Transverse colon (tissue), 4 donors: ENCODE data around the gene CCDC136. TPM values are rescaled to one million over a fixed set of nuclear protein-coding genes. Genes with fewer than 3 reads are reported as not detected.

Experiments
- DNase-seq: peaks from one replicate; pipeline ENCODE4 v3.0.0-alpha.2; 2019
- H3K27ac ChIP-seq, 4 donors: fragments of 200-600 bp; sonication (generic); 2 replicates each; pipeline ENCODE4 v1.5.1; 2016 to 2018; ENCODE audit warnings: inconsistent platforms in 4 of 4
- H3K27me3 ChIP-seq: fragments of 200-600 bp; sonication (generic); 2 replicates; pipeline ENCODE4 v1.5.1; 2017; ENCODE audit warnings: inconsistent platforms
- H3K36me3 ChIP-seq, 4 donors: fragments of 200-600 bp; sonication (generic); 2 replicates each; pipeline ENCODE4 v1.5.1; 2017 to 2019; ENCODE audit warnings: inconsistent platforms in 4 of 4
- H3K4me1 ChIP-seq, 4 donors: fragments of 200-600 bp; sonication (generic); 2 replicates each; pipeline ENCODE4 v1.5.1; 2017 to 2020; ENCODE audit warnings: inconsistent platforms in 4 of 4
- H3K4me3 ChIP-seq, 4 donors: fragments of 200-600 bp; sonication (generic); 1 replicate in 1 of 4; 2 replicates in 3 of 4; pipeline versions ENCODE4 v1.5.1 to v1.6.1; 2017 to 2019; ENCODE audit warnings: inconsistent platforms in 4 of 4
- H3K9me3 ChIP-seq, 2 donors: fragments of 200-600 bp; sonication (generic); 2 replicates each; pipeline ENCODE4 v1.5.1; 2017 to 2019; ENCODE audit warnings: inconsistent platforms in 2 of 2
- EP300 ChIP-seq: sonication (generic); formaldehyde crosslinking; IDR thresholded peaks from one replicate; pipeline ENCODE4 v1.6.1; 2017; ENCODE audit warnings: antibody characterized with exemption, low read depth
- POLR2A ChIP-seq: fragments of 450-650 bp; IDR thresholded peaks from one replicate; pipeline ENCODE4 v1.6.1; 2016; ENCODE audit warnings: antibody characterized with exemption, mild to moderate bottlenecking, moderate library complexity
- POLR2AphosphoS5 ChIP-seq, 3 donors: sonication (generic); formaldehyde crosslinking; IDR thresholded peaks; one replicate each; pipeline ENCODE4 v1.6.1; 2016; ENCODE audit warnings: antibody characterized with exemption in 3 of 3
- WGBS, 2 donors: methylation state at CpG; one replicate each; pipeline ENCODE4 v1.1.5; 2018; ENCODE audit warnings: low coverage in 1 of 2; 5-methylcytosine and 5-hydroxymethylcytosine counted together
- in situ Hi-C, 4 donors: fragments of 200-750 bp; cut with MboI; loops; one replicate each; pipeline versions ENCODE4 v1.15.0 to v1.15.1; 2017; ENCODE audit warnings: low sequenced_read_pairs in 3 of 4, low pct_ligation_motif_present in 1 of 4, low pct_unique_long_range_greater_than_20kb in 1 of 4
- intact Hi-C: fragments of 100-400 bp; cut with DNase I; formaldehyde crosslinking; loops from one replicate; pipeline ENCODE4 v1.15.1; 2023; ENCODE audit warnings: low total_unique reads
- total RNA-seq, 4 donors: library from RNA; depleted of rRNA; stranded (reverse); fragments of >200 nt; gene quantifications; one replicate each; pipeline ENCODE4 v1.1.0, GENCODE V29; 2016
- TF ChIP-seq, protein P1 (sequence below), 5 experiments: fragments of 200-600 bp in 3 of 5; fragments of 450-650 bp in 2 of 5; sonication (generic) in 3 of 5; IDR thresholded peaks; 1 replicate in 2 of 5; 2 replicates in 3 of 5; pipeline ENCODE4 v1.5.1; 2016 to 2017; ENCODE audit warnings: antibody characterized with exemption in 5 of 5, inconsistent platforms in 3 of 5, mild to moderate bottlenecking in 2 of 5, moderate library complexity in 1 of 5

Gene CCDC136
- total RNA-seq, 4 donors from 2014 or later: 1.9 to 16.5 (median 8.3) TPM

DNA sequence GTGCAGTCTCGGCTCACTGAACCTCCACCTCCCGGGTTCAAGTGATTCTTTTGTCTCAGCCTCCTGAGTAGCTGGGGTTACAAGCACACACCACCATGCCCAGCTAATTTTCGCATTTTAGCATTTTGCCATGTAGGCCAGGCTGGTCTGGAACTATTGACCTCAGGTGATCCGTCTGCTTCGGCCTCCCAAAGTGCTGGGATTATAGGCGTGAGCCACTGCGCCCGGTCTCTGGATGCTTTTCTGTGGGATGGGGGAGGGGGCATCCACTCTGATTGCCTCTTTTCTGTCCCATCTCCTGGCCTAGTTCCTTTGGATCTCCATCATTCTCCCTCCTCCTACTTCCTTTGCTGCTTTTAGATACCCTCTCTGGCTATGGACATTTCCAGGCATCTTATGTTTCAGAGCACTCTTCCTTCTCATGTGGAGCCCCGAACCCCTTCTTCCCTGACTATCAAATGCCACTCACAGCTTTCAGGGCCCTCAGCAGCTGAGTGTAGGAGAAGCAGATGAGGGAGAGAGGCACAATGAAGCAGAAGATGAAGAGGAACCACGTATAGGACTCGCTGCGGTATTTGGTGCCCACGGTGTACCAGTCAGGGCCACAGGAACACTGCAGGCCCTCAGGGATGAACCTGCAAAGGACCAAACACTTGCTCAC, 17.6 kb upstream of the CCDC136 start:
- WGBS, 2 donors: 88 to 94% methylated on average over 8 to 13 of the region's 13 CpGs
- intact Hi-C loops: no loop called here
- DNase-seq: no peak

DNA sequence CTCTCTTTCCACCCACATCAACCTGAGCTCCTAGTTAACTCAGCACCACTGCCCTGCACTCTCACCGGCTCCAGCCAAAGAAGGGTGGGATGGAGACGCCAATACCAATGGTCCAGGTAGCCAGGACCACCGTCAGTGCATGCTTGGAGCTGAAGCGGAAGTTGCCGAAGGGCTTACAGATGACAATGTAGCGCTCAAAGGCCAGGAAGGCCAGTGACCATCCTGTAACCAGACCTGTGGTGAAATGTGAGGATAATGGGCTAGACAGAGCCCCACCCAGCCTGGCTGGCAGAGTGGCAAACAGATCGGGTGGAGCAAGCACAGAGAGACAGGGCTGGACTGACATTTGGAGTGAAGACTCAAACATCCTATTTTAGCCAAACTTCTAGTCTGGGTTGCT, 16.8 kb upstream of the CCDC136 start:
- TF ChIP-seq POLR2A: no peak
- TF ChIP-seq POLR2AphosphoS5 (IDR thresholded peaks at IDR 0.05): no peak
- no peak for TF ChIP-seq EP300
- TF ChIP-seq, protein P1, sequence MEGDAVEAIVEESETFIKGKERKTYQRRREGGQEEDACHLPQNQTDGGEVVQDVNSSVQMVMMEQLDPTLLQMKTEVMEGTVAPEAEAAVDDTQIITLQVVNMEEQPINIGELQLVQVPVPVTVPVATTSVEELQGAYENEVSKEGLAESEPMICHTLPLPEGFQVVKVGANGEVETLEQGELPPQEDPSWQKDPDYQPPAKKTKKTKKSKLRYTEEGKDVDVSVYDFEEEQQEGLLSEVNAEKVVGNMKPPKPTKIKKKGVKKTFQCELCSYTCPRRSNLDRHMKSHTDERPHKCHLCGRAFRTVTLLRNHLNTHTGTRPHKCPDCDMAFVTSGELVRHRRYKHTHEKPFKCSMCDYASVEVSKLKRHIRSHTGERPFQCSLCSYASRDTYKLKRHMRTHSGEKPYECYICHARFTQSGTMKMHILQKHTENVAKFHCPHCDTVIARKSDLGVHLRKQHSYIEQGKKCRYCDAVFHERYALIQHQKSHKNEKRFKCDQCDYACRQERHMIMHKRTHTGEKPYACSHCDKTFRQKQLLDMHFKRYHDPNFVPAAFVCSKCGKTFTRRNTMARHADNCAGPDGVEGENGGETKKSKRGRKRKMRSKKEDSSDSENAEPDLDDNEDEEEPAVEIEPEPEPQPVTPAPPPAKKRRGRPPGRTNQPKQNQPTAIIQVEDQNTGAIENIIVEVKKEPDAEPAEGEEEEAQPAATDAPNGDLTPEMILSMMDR (IDR thresholded peaks at IDR 0.05): no peak
- H3K36me3 ChIP-seq: peaks cover 0 to 16% (median 4%) of the 10 kb centered on the region in 4 donors
- in situ Hi-C loops: no loop called here
- no peaks in the 10 kb centered on the region for H3K27me3 ChIP-seq
- peaks cover 3 to 9% of the 10 kb centered on the region in 2 donors for H3K9me3 ChIP-seq
- no peak overlapping the region for H3K27ac ChIP-seq
- no peak for DNase-seq
- no peaks in the 10 kb centered on the region for H3K4me1 ChIP-seq
- WGBS, 2 donors: 67 to 93% methylated on average over 1 to 7 of the region's 7 CpGs
- no peak overlapping the region for H3K4me3 ChIP-seq
- intact Hi-C loops: no loop called here

More for the DNA sequence above, 17.6 kb upstream of the CCDC136 start:
- in situ Hi-C loops: no loop called here
- TF ChIP-seq, protein P1 (IDR thresholded peaks at IDR 0.05): no peak
- TF ChIP-seq POLR2AphosphoS5 (IDR thresholded peaks at IDR 0.05) (no peak), POLR2A (no peak), EP300 (no peak)
- Histone ChIP-seq H3K4me1 (no peaks in the 10 kb centered on the region), H3K27me3 (no peaks in the 10 kb centered on the region), H3K4me3 (no peak overlapping the region), H3K9me3 (peaks cover 3 to 9% of the 10 kb centered on the region in 2 donors), H3K27ac (no peak overlapping the region), H3K36me3 (peaks cover 0 to 21% (median 8%) of the 10 kb centered on the region in 4 donors)

DNA sequence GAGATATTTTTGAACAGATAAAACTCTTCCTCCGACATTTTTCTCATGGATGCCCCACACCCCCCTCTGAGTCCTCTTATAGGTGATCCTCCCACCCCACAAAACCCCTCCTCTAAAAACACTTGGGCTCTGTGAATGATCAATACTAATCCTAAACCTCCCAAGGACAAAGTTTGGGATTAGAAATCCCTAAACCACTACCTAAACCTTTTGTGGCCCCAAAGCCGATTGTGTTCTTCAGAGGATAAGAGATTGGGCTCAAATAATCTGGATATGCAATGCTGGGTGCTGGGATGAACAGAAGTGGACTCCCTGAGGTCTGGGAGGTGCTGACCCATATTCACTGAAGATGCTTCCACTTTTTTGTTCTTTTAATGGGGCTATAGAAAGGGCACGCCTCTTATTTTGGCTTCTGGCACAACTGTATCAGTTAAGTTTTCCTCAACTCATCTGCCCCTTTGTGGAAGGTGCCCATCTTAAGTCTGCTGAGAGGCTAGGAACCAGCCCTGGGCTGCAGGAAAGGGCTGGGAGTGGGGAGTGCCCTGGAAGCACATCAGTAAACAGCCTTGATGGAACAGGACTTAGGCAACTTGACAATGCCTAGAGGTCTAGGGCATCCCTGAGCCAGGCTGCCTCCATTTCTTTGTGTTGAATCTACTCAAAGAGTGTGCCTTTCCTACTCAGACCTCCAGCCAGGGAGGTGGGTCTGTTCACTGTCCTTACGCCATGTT, 15.9 kb upstream of the CCDC136 start, which contains the start of gene OPN1SW:
Gene OPN1SW (minus strand): TSS at position 51 of the 731 bp plus-strand sequence. CDS start 13 bp downstream, at position 38.
- TF ChIP-seq POLR2AphosphoS5 (IDR thresholded peaks at IDR 0.05): no peak
- no peak for TF ChIP-seq POLR2A
- no peak for TF ChIP-seq EP300
- TF ChIP-seq, protein P1 (IDR thresholded peaks at IDR 0.05): no peak
- Histone ChIP-seq H3K36me3 (peaks cover 0 to 6% (median 1%) of the 10 kb centered on the region in 4 donors), H3K4me3 (no peak within 1 kb of the TSS), H3K27ac (no peak within 1 kb of the TSS), H3K27me3 (no peaks in the 10 kb centered on the region), H3K9me3 (peaks cover 3 to 9% of the 10 kb centered on the region in 2 donors), H3K4me1 (no peaks in the 10 kb centered on the region)
- no peak for DNase-seq
- 96 to 100% methylated on average over 1 to 4 of the region's 4 CpGs for WGBS, 2 donors
- in situ Hi-C loops: no loop called here
- intact Hi-C loops: no loop called here
